ENCODE measurements around the gene DCAF15. TPM values are rescaled to one million over a fixed set of nuclear protein-coding genes. Genes with fewer than 3 reads are reported as not detected.
A peak's percentile ranks its signal among the peaks of the same experiment; 100 is the strongest.

The DCAF15 gene
- polyA plus RNA-seq, 6 donors from 2014 or later: 3.3 to 8.5 (median 5.4) TPM

DNA sequence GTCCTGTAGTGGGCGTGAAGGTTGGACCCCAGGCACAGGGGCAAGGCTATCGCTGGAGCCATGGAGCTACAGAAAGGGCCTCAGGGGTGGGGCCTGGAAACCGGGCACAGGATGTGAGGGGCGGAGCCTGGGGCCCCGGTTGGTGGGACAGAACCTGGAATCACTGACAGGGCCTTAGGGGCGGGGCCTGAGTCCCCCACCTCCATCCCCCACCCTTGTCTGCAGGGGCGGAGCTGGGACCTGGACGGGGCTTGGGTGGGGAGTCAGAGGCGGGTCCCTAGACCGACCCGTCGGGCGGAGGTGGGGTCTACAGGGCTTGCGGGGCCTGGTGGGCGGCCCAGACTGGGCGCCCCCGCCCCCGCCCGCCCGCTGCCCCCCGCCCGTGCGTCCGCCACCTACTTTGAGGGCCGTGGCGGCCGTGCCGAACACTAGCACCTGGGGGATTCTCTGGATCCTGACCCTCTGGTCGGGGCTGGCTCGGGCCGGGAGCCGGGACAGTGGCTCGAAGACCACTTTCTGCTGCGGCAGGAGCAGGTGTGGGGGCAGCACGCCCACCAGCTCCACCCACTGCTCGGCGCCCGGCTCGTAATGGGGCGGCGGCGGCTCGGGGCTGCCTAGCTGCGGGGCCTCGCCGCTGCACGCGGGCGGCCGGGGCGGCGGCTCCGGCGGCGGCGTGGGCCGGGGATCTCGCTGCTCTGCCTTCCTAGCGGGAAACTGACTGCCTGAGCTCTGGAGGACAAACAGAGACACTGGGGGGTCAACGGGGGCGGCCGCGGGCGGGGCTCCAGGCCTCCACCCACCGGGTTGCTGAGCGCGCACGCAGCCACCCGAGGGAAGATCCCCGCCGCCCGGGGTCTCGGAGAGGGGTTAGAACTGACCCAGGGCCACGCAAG, 26.3 kb downstream of the DCAF15 start:
- Mint-ChIP-seq H3K4me1 (peaks cover 29 to 47% (median 37%) of the 10 kb centered on the region in 3 donors), H3K36me3 (peaks cover 0 to 20% of the 10 kb centered on the region in 2 donors), H3K9me3 (no peaks in the 10 kb centered on the region), H3K27me3 (peaks cover 0 to 5% (median 0%) of the 10 kb centered on the region in 3 donors), H3K27ac (peak overlapping the region in 1 of 6 donors; percentile 77), H3K4me3 (peak overlapping the region in 6 of 8 donors; percentile 57 to 82 (median 75))
- DNase-seq: no peak
- peak; percentile 51 to 63 for ATAC-seq (ENCODE audit: low read depth in 2 of 2)

GRCh38 chr19:13979244-13979615, 26.9 kb downstream of the DCAF15 start:
- H3K4me3 Mint-ChIP-seq: peak overlapping the region in 6 of 8 donors; percentile 42 to 81 (median 62)
- peaks cover 0 to 5% (median 0%) of the 10 kb centered on the region in 3 donors for H3K27me3 Mint-ChIP-seq
- ATAC-seq (ENCODE audit: low read depth in 2 of 2) (peak; percentile 38 to 52), DNase-seq (no peak)
- no peak overlapping the region for H3K27ac Mint-ChIP-seq
- H3K9me3 Mint-ChIP-seq: no peaks in the 10 kb centered on the region
- H3K36me3 Mint-ChIP-seq: peaks cover 0 to 18% of the 10 kb centered on the region in 2 donors
- peaks cover 25 to 44% (median 34%) of the 10 kb centered on the region in 3 donors for H3K4me1 Mint-ChIP-seq

DNA sequence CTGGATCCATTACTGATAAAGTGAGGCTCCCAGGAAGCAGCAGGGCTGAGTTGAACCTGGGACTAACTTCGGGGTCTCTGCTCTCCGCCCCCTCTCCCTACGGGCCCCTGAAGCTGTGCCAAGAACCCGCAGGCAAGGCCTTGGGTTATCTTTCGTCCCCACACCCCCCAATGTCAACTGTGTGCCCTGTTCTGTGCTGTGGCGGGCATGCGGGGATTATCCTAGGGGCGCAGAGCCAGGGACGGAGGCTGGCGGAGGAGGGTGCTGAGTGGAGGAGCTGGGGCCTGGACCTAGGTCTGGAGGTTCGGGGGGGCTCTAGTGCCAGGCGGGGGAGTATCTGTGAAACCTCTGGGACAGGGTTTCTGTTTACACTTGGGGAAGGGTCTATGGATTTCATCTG, 27.4 kb downstream of the DCAF15 start:
- DNase-seq: no peak
- Mint-ChIP-seq H3K27ac (peak overlapping the region in 2 of 6 donors; percentile 15 to 86), H3K27me3 (peaks cover 0 to 5% (median 0%) of the 10 kb centered on the region in 3 donors), H3K36me3 (peaks cover 0 to 14% of the 10 kb centered on the region in 2 donors), H3K9me3 (no peaks in the 10 kb centered on the region), H3K4me1 (peaks cover 21 to 40% (median 37%) of the 10 kb centered on the region in 3 donors), H3K4me3 (peak overlapping the region in 7 of 8 donors; percentile 15 to 81 (median 57))
- no peak for ATAC-seq (ENCODE audit: low read depth in 2 of 2)

- H3K4me3 Mint-ChIP-seq: peak overlapping the region in 1 of 8 donors; percentile 77
- ATAC-seq (ENCODE audit: low read depth in 2 of 2) (no peak), DNase-seq (no peak)
- H3K4me1 Mint-ChIP-seq: peaks cover 24 to 45% (median 39%) of the 10 kb centered on the region in 3 donors
- no peak overlapping the region for H3K27ac Mint-ChIP-seq
- no peaks in the 10 kb centered on the region for H3K9me3 Mint-ChIP-seq
- peaks cover 0 to 5% (median 0%) of the 10 kb centered on the region in 3 donors for H3K27me3 Mint-ChIP-seq
- H3K36me3 Mint-ChIP-seq: peaks cover 0 to 14% of the 10 kb centered on the region in 2 donors
Measured at GRCh38 chr19:13980340-13980739, 28.0 kb downstream of the DCAF15 start.

DNA sequence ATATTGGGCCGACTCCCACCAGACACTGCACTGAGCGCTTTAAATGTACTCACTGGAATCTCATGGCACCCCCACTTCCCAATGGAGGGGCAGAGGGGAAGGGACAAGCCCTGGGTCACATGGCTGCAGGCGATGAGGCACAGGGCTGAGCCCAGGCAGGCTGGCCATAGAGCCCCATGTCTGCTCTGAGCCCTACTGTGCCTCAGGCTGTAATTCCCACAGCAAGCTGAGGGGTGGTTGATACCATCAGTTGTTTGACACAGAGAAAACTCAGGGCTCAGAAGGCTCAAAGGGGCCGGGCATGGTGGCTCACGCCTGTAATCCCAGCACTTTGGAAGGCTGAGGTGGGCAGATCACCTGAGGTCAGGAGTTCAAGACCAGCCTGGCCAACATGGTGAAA, 28.7 kb downstream of the DCAF15 start:
- peak overlapping the region in 3 of 6 donors; percentile 39 to 57 (median 56) for H3K27ac Mint-ChIP-seq
- H3K4me3 Mint-ChIP-seq: peak overlapping the region in 4 of 8 donors; percentile 12 to 76 (median 46)
- no peak for ATAC-seq (ENCODE audit: low read depth in 2 of 2)
- no peaks in the 10 kb centered on the region for H3K9me3 Mint-ChIP-seq
- H3K27me3 Mint-ChIP-seq: peaks cover 0 to 5% (median 0%) of the 10 kb centered on the region in 3 donors
- DNase-seq: no peak
- H3K36me3 Mint-ChIP-seq: peaks cover 0 to 7% of the 10 kb centered on the region in 2 donors
- peaks cover 24 to 46% (median 41%) of the 10 kb centered on the region in 3 donors for H3K4me1 Mint-ChIP-seq

DNA sequence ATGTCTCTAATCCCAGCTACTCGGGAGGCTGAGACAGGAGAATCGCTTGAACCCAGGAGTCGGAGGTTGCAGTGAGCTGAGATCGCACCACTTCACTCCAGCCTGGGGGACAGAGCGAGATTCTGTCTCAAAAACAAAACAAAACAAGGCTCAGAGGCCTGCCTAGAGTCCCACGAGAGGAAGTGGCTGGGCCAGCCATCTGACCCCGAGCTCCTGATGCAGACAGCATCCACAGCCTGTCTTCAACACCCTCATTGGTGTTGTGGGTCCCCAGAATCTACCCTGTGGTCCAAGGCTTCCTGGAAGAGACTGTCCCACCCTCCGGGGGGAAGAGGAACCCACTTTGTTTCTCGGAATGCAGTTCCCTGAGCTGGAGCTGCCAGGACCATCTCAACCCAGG, 29.2 kb downstream of the DCAF15 start:
- H3K9me3 Mint-ChIP-seq: no peaks in the 10 kb centered on the region
- no peak for DNase-seq
- no peak for ATAC-seq (ENCODE audit: low read depth in 2 of 2)
- H3K36me3 Mint-ChIP-seq: peaks cover 0 to 3% of the 10 kb centered on the region in 2 donors
- H3K27ac Mint-ChIP-seq: peak overlapping the region in 2 of 6 donors; percentile 11 to 57
- H3K4me3 Mint-ChIP-seq: peak overlapping the region in 2 of 8 donors; percentile 47 to 70
- peaks cover 23 to 46% (median 44%) of the 10 kb centered on the region in 3 donors for H3K4me1 Mint-ChIP-seq
- H3K27me3 Mint-ChIP-seq: peaks cover 0 to 5% (median 0%) of the 10 kb centered on the region in 3 donors

DNA sequence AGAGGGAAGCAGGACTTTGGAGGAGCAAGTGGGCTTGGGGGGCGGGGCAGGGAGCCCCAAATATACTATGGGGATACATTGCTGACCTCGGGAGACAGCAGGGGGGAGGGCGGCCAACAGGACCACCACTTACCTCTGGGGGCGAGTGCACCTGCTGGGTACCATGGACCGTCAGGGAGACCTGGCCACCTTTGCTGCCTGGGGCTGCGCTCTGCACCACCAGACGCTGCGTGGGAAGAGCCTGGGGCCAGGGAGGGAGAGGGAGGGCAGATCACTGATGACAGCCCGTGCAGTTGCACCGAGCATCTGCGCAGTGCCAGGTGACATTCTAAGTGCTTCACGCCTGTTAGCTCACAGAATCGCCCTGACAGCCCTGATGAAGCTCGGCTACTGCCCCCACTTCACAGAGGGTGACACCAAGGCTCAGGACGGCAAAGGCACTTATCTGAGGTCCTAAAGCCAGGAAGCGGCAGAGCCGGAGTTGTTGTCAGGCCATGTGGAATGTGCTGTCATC, 29.7 kb downstream of the DCAF15 start:
- H3K36me3 Mint-ChIP-seq: no peaks in the 10 kb centered on the region
- H3K4me1 Mint-ChIP-seq: peaks cover 27 to 52% (median 50%) of the 10 kb centered on the region in 3 donors
- H3K4me3 Mint-ChIP-seq: peak overlapping the region in 3 of 8 donors; percentile 15 to 80 (median 47)
- no peak for ATAC-seq (ENCODE audit: low read depth in 2 of 2)
- DNase-seq: no peak
- no peaks in the 10 kb centered on the region for H3K9me3 Mint-ChIP-seq
- peak overlapping the region in 1 of 6 donors; percentile 11 for H3K27ac Mint-ChIP-seq
- H3K27me3 Mint-ChIP-seq: peaks cover 0 to 5% (median 0%) of the 10 kb centered on the region in 3 donors

DNA sequence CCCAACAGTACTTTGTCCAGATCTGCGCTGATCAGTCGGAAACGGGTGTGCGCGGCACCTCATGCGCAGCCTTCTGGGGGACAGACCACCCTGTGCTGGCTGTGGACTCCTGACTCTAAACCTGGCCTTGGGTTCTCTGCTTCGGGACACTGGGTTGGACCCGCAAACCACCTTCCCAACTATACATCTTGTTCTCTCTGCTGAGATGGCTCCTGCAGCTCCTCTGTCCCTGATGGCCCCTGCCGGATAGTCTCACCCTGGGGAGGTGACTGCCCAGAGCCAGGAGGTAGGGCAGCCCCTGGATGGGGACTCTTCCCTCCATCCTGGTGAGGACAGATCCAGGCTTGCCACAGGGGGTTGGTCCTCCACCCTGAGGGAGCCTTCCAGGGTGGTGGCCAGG, 30.5 kb downstream of the DCAF15 start:
- Mint-ChIP-seq H3K27ac (peak overlapping the region in 2 of 6 donors; percentile 32 to 69), H3K9me3 (no peaks in the 10 kb centered on the region), H3K4me1 (peaks cover 32 to 58% (median 57%) of the 10 kb centered on the region in 3 donors), H3K4me3 (peak overlapping the region in 1 of 8 donors; percentile 59), H3K27me3 (peaks cover 0 to 5% (median 0%) of the 10 kb centered on the region in 3 donors), H3K36me3 (no peaks in the 10 kb centered on the region)
- ATAC-seq (ENCODE audit: low read depth in 2 of 2): no peak
- DNase-seq: no peak

DNA sequence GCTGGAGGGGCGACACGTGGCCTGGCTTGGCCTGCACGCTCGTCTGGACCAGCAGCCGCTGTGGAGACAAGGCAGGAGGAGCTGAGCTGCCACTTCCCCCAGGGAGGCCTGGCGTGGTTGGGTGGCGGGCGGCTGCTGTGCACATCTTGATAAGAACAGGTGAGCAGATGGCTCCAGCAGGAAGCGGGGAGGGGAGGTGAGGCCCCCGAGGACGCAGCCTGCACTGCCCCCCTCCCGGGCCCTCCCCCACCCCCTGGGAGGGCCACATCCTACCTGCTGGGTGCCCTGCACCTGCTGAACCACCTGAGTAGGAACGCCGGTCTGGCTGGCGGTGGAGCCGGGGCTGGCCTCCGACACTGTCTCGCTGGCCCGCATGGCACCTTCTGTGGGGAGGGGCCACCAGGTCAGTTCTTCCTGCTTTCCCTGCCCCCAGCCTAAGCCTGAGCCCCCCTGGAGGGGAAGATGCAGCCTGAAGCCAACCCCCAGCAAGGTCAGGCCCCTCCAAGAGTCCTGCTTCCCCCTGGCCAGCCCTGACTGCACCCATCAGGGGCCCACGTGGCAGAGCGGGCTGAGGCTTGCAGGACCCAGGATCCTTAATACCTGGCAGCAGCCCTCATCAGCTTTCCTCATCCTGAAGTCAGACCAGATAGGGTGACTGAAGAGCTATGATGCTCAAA, 31.0 kb downstream of the DCAF15 start:
- Mint-ChIP-seq H3K36me3 (no peaks in the 10 kb centered on the region), H3K27me3 (peaks cover 0 to 5% (median 0%) of the 10 kb centered on the region in 3 donors), H3K27ac (peak overlapping the region in 2 of 6 donors; percentile 69 to 97), H3K4me3 (peak overlapping the region in 1 of 8 donors; percentile 59), H3K4me1 (peaks cover 29 to 63% (median 57%) of the 10 kb centered on the region in 3 donors), H3K9me3 (no peaks in the 10 kb centered on the region)
- ATAC-seq (ENCODE audit: low read depth in 2 of 2): no peak
- DNase-seq: no peak

- peaks cover 34 to 67% (median 60%) of the 10 kb centered on the region in 3 donors for H3K4me1 Mint-ChIP-seq
- H3K36me3 Mint-ChIP-seq: peaks cover 0 to 6% of the 10 kb centered on the region in 2 donors
- peak overlapping the region in 2 of 6 donors; percentile 97 for H3K27ac Mint-ChIP-seq
- DNase-seq: no peak
- ATAC-seq (ENCODE audit: low read depth in 2 of 2): no peak
- no peaks in the 10 kb centered on the region for H3K9me3 Mint-ChIP-seq
- peaks cover 0 to 5% (median 0%) of the 10 kb centered on the region in 3 donors for H3K27me3 Mint-ChIP-seq
- no peak overlapping the region for H3K4me3 Mint-ChIP-seq
Measured at GRCh38 chr19:13984186-13984585, 31.9 kb downstream of the DCAF15 start.

GRCh38 chr19:13984875-13985741, 32.8 kb downstream of the DCAF15 start:
- Mint-ChIP-seq H3K4me3 (peak overlapping the region; percentile 39 to 86 (median 70)), H3K36me3 (peaks cover 0 to 15% of the 10 kb centered on the region in 2 donors), H3K27me3 (no peaks in the 10 kb centered on the region), H3K27ac (peak overlapping the region; percentile 97 to 99 (median 98)), H3K4me1 (peaks cover 39 to 68% (median 61%) of the 10 kb centered on the region in 3 donors), H3K9me3 (no peaks in the 10 kb centered on the region)
- DNase-seq (peak; percentile 63), ATAC-seq (ENCODE audit: low read depth in 2 of 2) (peak; percentile 37 to 50)

- Mint-ChIP-seq H3K4me1 (peaks cover 40 to 70% (median 63%) of the 10 kb centered on the region in 3 donors), H3K27me3 (no peaks in the 10 kb centered on the region), H3K9me3 (no peaks in the 10 kb centered on the region), H3K4me3 (peak overlapping the region in 7 of 8 donors; percentile 21 to 86 (median 69)), H3K36me3 (peaks cover 0 to 15% of the 10 kb centered on the region in 2 donors), H3K27ac (peak overlapping the region; percentile 97 to 99 (median 98))
- ATAC-seq (ENCODE audit: low read depth in 2 of 2): peak; percentile 4 to 10
- no peak for DNase-seq
Measured at GRCh38 chr19:13985771-13986347, 33.5 kb downstream of the DCAF15 start.

Measured in naive B cell (primary cell).